Measurements from ENCODE around the gene ADGRF4.

- TF ChIP-seq CTCF (IDR thresholded peaks at IDR 0.05), result no peak
- TF ChIP-seq ZFX (IDR thresholded peaks at IDR 0.05; ENCODE audit: borderline replicate concordance), result no peak
Measured at GRCh38 chr6:47766445-47766844, 68.1 kb downstream of the ADGRF4 start.

All from 22Rv1 (cell line).